ENCODE measurements around the gene POC1B.
"Not testable (repeated sequence)": the region's sequence is repeated elsewhere in the genome, so short reads cannot be mapped to it uniquely, and the experiment has no call there.

GRCh38 chr12:89459279-89459678 is 66.6 kb downstream of the POC1B start:
- TF ChIP-seq, protein P1, sequence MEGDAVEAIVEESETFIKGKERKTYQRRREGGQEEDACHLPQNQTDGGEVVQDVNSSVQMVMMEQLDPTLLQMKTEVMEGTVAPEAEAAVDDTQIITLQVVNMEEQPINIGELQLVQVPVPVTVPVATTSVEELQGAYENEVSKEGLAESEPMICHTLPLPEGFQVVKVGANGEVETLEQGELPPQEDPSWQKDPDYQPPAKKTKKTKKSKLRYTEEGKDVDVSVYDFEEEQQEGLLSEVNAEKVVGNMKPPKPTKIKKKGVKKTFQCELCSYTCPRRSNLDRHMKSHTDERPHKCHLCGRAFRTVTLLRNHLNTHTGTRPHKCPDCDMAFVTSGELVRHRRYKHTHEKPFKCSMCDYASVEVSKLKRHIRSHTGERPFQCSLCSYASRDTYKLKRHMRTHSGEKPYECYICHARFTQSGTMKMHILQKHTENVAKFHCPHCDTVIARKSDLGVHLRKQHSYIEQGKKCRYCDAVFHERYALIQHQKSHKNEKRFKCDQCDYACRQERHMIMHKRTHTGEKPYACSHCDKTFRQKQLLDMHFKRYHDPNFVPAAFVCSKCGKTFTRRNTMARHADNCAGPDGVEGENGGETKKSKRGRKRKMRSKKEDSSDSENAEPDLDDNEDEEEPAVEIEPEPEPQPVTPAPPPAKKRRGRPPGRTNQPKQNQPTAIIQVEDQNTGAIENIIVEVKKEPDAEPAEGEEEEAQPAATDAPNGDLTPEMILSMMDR (IDR thresholded peaks at IDR 0.05; ENCODE audit: poor library complexity, severe bottlenecking), result not testable (repeated sequence)
- TF ChIP-seq EZH2 (IDR thresholded peaks at IDR 0.05; ENCODE audit: borderline replicate concordance, insufficient read depth, low read length, poor library complexity, severe bottlenecking); REST (IDR thresholded peaks at IDR 0.05; ENCODE audit: borderline replicate concordance); RAD21 (conservative IDR thresholded peaks at IDR 0.05); POLR2AphosphoS5 (IDR thresholded peaks at IDR 0.05); TAF1 (IDR thresholded peaks at IDR 0.05; ENCODE audit: low read depth); EP300 (conservative IDR thresholded peaks at IDR 0.05; ENCODE audit: poor library complexity, severe bottlenecking); MXI1 (conservative IDR thresholded peaks at IDR 0.05; ENCODE audit: poor library complexity, severe bottlenecking): not testable (repeated sequence)

Data from neural cell (in vitro differentiated cells).